ENCODE measurements around the gene KRTAP12-2.

DNA sequence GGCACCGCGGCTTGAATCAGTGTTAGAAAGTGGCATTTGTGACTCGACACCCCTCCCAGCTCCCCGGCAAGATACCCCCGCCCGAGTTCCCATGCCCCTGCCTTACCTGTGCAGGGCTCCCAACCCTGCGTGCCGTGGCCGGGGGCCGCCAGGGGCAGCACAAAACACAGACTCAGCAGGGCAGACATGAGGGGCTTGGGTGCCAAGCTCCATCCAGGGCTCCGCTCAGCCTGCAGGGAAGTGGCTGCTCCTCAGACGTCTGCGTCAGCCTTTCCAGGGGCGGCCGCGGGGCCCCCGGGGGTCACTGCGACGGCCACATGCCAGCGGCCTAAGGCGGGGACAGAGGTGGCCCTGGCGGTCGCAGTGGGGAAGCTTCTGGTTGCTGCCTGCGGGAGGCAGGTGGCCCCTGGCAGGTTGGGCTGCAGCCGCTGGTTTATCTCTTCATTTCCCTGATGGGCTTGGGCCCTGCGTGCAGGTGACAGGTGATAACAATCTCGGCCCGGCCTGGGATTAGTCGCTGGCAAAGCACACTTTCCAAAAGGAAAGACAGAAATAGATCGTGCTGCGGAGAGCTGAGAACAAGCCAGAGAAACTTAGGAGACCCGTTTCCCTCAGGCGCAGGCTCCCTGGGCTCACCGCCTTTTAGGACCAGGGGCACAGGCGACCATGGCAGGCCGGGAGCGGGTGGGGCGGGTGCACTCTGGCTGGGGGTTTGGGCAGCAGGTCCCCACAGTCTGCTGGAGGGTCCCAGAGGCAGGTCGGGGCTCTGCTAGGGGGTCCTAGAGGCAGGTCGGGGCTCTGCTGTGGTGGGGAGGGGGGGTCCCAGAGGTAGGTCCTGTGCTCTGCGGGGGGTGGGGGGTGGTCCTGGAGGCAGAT lies 44.8 kb upstream of the KRTAP12-2 start, which contains the start of gene TSPEAR:
- no peak for TF ChIP-seq POLR2A (IDR thresholded peaks at IDR 0.05)
- no peak for TF ChIP-seq CTCF (IDR thresholded peaks at IDR 0.05 in 4 of 5, conservative IDR thresholded peaks at IDR 0.05 in 1 of 5)
